H1 (cell line): ENCODE results near the gene PAK5. TPM values are rescaled to one million over a fixed set of nuclear protein-coding genes. Genes with fewer than 3 reads are reported as not detected.

Source experiments
- CTCF ChIA-PET: fragments of 300-600 bp; sonication (Branson Sonifier 250); formaldehyde crosslinking; loops from one replicate; lab custom pipeline; 2021; ENCODE audit not compliant: partially characterized antibody; lab: Charles Lee
- POLR2A ChIA-PET: fragments of 300-600 bp; sonication (Branson Sonifier 250); formaldehyde crosslinking; loops from one replicate; lab custom pipeline; 2021; ENCODE audit warnings: inconsistent platforms; ENCODE audit not compliant: partially characterized antibody; lab: Charles Lee
- DNase-seq, 2 experiments: peaks; one replicate each; pipeline versions ENCODE4 v3.0.0 to v3.0.0-alpha.2; 2010 to 2022; ENCODE audit warnings: low spot score in 2 of 2, low read depth in 1 of 2, mixed read lengths in 1 of 2
- FAIRE-seq: peaks from 2 replicates; lab custom pipeline; 2011; peaks lifted over from hg19 to GRCh38; lab: Jason Lieb, UNC
- H2AFZ ChIP-seq: 2 replicates; pipeline ENCODE4 v1.8.1; 2012; ENCODE audit warnings: low read length, inconsistent platforms
- H2AK5ac ChIP-seq: 2 replicates; pipeline ENCODE4 v1.6.1; 2013; ENCODE audit warnings: low read depth, low read length
- H2BK120ac ChIP-seq: replicated peaks from 2 replicates; pipeline ENCODE3; 2013; ENCODE audit warnings: low read depth, low read length, inconsistent platforms
- H2BK12ac ChIP-seq: 2 replicates; pipeline ENCODE4 v1.6.1; 2013; ENCODE audit warnings: low read depth, low read length
- H2BK15ac ChIP-seq: 2 replicates; pipeline ENCODE4 v1.6.1; 2013; ENCODE audit warnings: low read length
- H2BK20ac ChIP-seq: 2 replicates; pipeline ENCODE4 v1.6.1; 2013; ENCODE audit warnings: low read length
- H2BK5ac ChIP-seq: 2 replicates; pipeline ENCODE4 v1.6.1; 2013; ENCODE audit warnings: low read depth, low read length
- H3K14ac ChIP-seq: 2 replicates; pipeline ENCODE4 v1.6.1; 2013; ENCODE audit warnings: inconsistent platforms; ENCODE audit not compliant: insufficient read length
- H3K18ac ChIP-seq: 2 replicates; pipeline ENCODE4 v1.6.1; 2013; ENCODE audit warnings: low read length; ENCODE audit errors: extremely low read depth
- H3K23ac ChIP-seq: 2 replicates; pipeline ENCODE4 v1.6.1; 2013; ENCODE audit warnings: inconsistent platforms; ENCODE audit not compliant: insufficient read length
- H3K23me2 ChIP-seq: 2 replicates; pipeline ENCODE4 v1.6.1; 2013; ENCODE audit warnings: low read depth, low read length
- H3K27ac ChIP-seq: 2 replicates; pipeline ENCODE4 v1.6.1; 2011; ENCODE audit warnings: low read depth, low read length, inconsistent platforms
- H3K27me3 ChIP-seq, 4 experiments: replicated peaks in 1 of 4; 1 replicate in 1 of 4; 2 replicates in 3 of 4; pipeline versions ENCODE4 v1.6.1 to v1.8.1; 2011 to 2013; ENCODE audit warnings: low read length in 3 of 4, mild to moderate bottlenecking in 3 of 4, inconsistent platforms in 2 of 4, mixed read lengths in 2 of 4, moderate library complexity in 1 of 4; ENCODE audit not compliant: control insufficient read depth in 3 of 4, insufficient read depth in 3 of 4; ENCODE audit errors: extremely low read depth in 1 of 4
- H3K36me3 ChIP-seq, 4 experiments: 2 replicates each; pipeline versions ENCODE4 v1.6.1 to v1.8.1; 2011 to 2013; ENCODE audit warnings: mild to moderate bottlenecking in 4 of 4, low read length in 3 of 4, moderate library complexity in 2 of 4, control low read depth in 1 of 4, inconsistent platforms in 1 of 4; ENCODE audit not compliant: insufficient read depth in 4 of 4, control insufficient read depth in 2 of 4
- H3K4ac ChIP-seq: replicated peaks from 2 replicates; pipeline ENCODE3; 2013; ENCODE audit warnings: low read length, low read depth, mixed read lengths, inconsistent platforms; ENCODE audit not compliant: insufficient read length
- H3K4me1 ChIP-seq, 4 experiments: replicated peaks in 1 of 4; 1 replicate in 1 of 4; 2 replicates in 3 of 4; pipeline versions ENCODE4 v1.6.1 to v1.8.1; 2011 to 2013; ENCODE audit warnings: low read length in 3 of 4, inconsistent platforms in 2 of 4, mixed read lengths in 1 of 4; ENCODE audit not compliant: insufficient read depth in 4 of 4, control insufficient read depth in 3 of 4
- H3K4me2 ChIP-seq, 2 experiments: 2 replicates each; pipeline versions ENCODE4 v1.6.1 to v1.8.1; 2011 to 2013; ENCODE audit warnings: low read depth in 2 of 2, low read length in 2 of 2, control low read depth in 1 of 2, inconsistent platforms in 1 of 2, mild to moderate bottlenecking in 1 of 2; ENCODE audit not compliant: insufficient read depth in 1 of 2
- H3K4me3 ChIP-seq, 4 experiments: fragments of 200-600, 300-600 bp in 1 of 4; sonication (generic), shearing (Covaris generic), sonication (Bioruptor Twin) in 1 of 4; 2 replicates each; pipeline versions ENCODE4 v1.5.1 to v1.8.1; 2011 to 2016; ENCODE audit warnings: low read length in 4 of 4, low read depth in 3 of 4, control low read depth in 2 of 4, inconsistent platforms in 2 of 4, mild to moderate bottlenecking in 2 of 4, mixed read lengths in 1 of 4, moderate library complexity in 1 of 4; ENCODE audit not compliant: insufficient read depth in 2 of 4; ENCODE audit errors: extremely low read depth in 1 of 4
- H3K56ac ChIP-seq: replicated peaks from 2 replicates; pipeline ENCODE3; 2013; ENCODE audit warnings: low read depth, mild to moderate bottlenecking, mixed read lengths, low read length, inconsistent platforms; ENCODE audit not compliant: insufficient read length
- H3K79me1 ChIP-seq: 2 replicates; pipeline ENCODE4 v1.6.1; 2013; ENCODE audit warnings: low read depth, low read length, control low read depth
- H3K79me2 ChIP-seq, 2 experiments: 2 replicates each; pipeline versions ENCODE4 v1.6.1 to v1.8.1; 2012 to 2013; ENCODE audit warnings: low read length in 2 of 2, mild to moderate bottlenecking in 2 of 2, inconsistent platforms in 1 of 2; ENCODE audit not compliant: insufficient read depth in 2 of 2, control insufficient read depth in 1 of 2
- H3K9ac ChIP-seq, 4 experiments: replicated peaks in 1 of 4; 1 replicate in 1 of 4; 2 replicates in 3 of 4; pipeline versions ENCODE4 v1.6.1 to v1.8.1; 2011 to 2013; ENCODE audit warnings: low read depth in 3 of 4, low read length in 3 of 4, control low read depth in 2 of 4, mild to moderate bottlenecking in 2 of 4, moderate library complexity in 2 of 4, inconsistent platforms in 1 of 4; ENCODE audit errors: extremely low read depth in 1 of 4
- H3K9me3 ChIP-seq, 2 experiments: 2 replicates each; pipeline versions ENCODE4 v1.6.1 to v1.8.1; 2012 to 2013; ENCODE audit warnings: mild to moderate bottlenecking in 2 of 2, moderate library complexity in 2 of 2, control low read depth in 1 of 2, inconsistent platforms in 1 of 2, low read depth in 1 of 2, low read length in 1 of 2, mixed read lengths in 1 of 2; ENCODE audit not compliant: insufficient read depth in 2 of 2
- H4K20me1 ChIP-seq, 2 experiments: replicated peaks in 1 of 2; 2 replicates each; pipeline versions ENCODE3 to v1.8.1; 2011 to 2013; ENCODE audit warnings: inconsistent platforms in 2 of 2, low read length in 2 of 2, mild to moderate bottlenecking in 1 of 2; ENCODE audit not compliant: insufficient read depth in 2 of 2, control insufficient read depth in 1 of 2
- H4K5ac ChIP-seq: 2 replicates; pipeline ENCODE4 v1.6.1; 2013; ENCODE audit warnings: low read length, low read depth, mixed read lengths, inconsistent platforms; ENCODE audit not compliant: insufficient read length
- H4K8ac ChIP-seq: 2 replicates; pipeline ENCODE4 v1.8.0; 2013; ENCODE audit warnings: mild to moderate bottlenecking, moderate library complexity, low read length, inconsistent platforms; ENCODE audit not compliant: insufficient read depth; ENCODE audit errors: extremely low read depth
- H4K91ac ChIP-seq: replicated peaks from 2 replicates; pipeline ENCODE3; 2013; ENCODE audit warnings: low read length, mixed read lengths, inconsistent platforms; ENCODE audit not compliant: insufficient read length
- TBP ChIP-seq: IDR thresholded peaks from 2 replicates; pipeline ENCODE4 v1.6.1; 2011; ENCODE audit warnings: low read depth, low read length, improper control_type of control experiment
- TEAD4 ChIP-seq: IDR thresholded peaks from 2 replicates; pipeline ENCODE4 v1.6.1; 2012; ENCODE audit warnings: low read depth, low read length, inconsistent platforms, mixed read lengths
- WGBS, 2 experiments: shearing (Covaris generic) in 1 of 2; methylation state at CpG; one replicate each; pipeline versions ENCODE4 v1.1.6 to v1.1.7; 2013 to 2015; ENCODE audit warnings: low lambda C conversion rate in 2 of 2, mixed read lengths in 2 of 2, inconsistent platforms in 1 of 2, low coverage in 1 of 2, missing lambda C conversion rate in 1 of 2; ENCODE audit not compliant: insufficient replicate concordance in 2 of 2, insufficient coverage in 1 of 2, insufficient read length in 1 of 2; ENCODE audit errors: extremely low coverage in 1 of 2, missing lambda C conversion rate in 1 of 2; 5-methylcytosine and 5-hydroxymethylcytosine counted together
- polyA plus RNA-seq, 7 experiments: library from polyadenylated mRNA; depleted of rRNA in 3 of 7; stranded (reverse) in 5 of 7; unstranded in 2 of 7; fragments of >200 nt in 5 of 7; fragments of 200-250 nt in 2 of 7; gene quantifications; 1 replicate in 5 of 7; 2 replicates in 1 of 7; 4 replicates in 1 of 7; pipeline versions ENCODE4 v1.2.1 to v1.2.3, GENCODE V29; 2011 to 2013; ENCODE audit warnings: missing spikeins in 2 of 7, mixed read lengths in 2 of 7
- total RNA-seq: library from RNA; stranded (reverse); fragmentation: NEBNext Ultra II Directional; extraction: Animal tissue kit (Norgen Biotek cat#: 25700); gene quantifications from 2 replicates; pipeline ENCODE4 v1.2.1, GENCODE V29; 2021

PAK5 gene
- total and polyA plus RNA-seq, 2 of the 8 experiments (the other 6 are each of a cell fraction or from before 2014, with no cell fraction given) = 0.54 to 0.80 TPM

DNA sequence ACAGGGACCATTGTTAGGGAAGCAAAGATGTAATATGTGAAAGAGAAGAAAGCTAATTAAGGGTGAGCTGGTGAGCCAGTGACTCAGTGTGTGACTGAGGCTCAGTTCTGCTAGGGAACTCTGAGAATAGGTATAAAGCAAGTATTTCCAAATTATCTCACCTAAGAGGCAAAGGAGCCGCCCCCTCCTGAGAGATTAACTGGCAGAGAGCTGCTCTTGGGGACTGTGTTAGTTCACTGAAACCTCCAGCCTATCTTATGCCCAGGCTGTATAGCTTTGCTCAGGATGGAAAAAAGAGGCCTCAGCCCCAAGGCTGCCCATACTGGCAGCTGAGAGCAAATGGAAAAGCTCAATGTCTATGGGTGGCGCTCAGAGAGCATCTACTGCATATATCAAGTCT lies 152.0 kb downstream of the PAK5 start:
- Histone ChIP-seq H3K4me1 (peaks cover 0 to 4% (median 2%) of the 10 kb centered on the region in 4 experiments; a peak in 3 of 7 replicates), H3K4me2 (no peak overlapping the region), H4K20me1 (no peaks in the 10 kb centered on the region), H3K9me3 (no peaks in the 10 kb centered on the region), H2BK120ac (no peak overlapping the region), H3K14ac (no peak overlapping the region), H3K79me2 (no peaks in the 10 kb centered on the region), H3K4ac (no peak overlapping the region), H4K91ac (no peak overlapping the region), H2BK15ac (no peak overlapping the region), H3K36me3 (no peaks in the 10 kb centered on the region), H3K27ac (no peak overlapping the region), H3K79me1 (no peaks in the 10 kb centered on the region), H2AFZ (no peak overlapping the region), H2AK5ac (no peak overlapping the region), H3K4me3 (no peak overlapping the region), H2BK12ac (no peak overlapping the region), H3K56ac (no peak overlapping the region), H2BK20ac (no peak overlapping the region), H3K23me2 (peaks cover 2% of the 10 kb centered on the region; the same call in 1 of the 2 replicates), H3K18ac (no peak overlapping the region), H2BK5ac (no peak overlapping the region), H3K23ac (no peak overlapping the region), H4K8ac (no peak overlapping the region), H3K27me3 (no peaks in the 10 kb centered on the region), H3K9ac (no peak overlapping the region), H4K5ac (no peak overlapping the region)
- DNase-seq (no peak), FAIRE-seq (no peak)
- 82% methylated on average over 2 of the region's 2 CpGs; no CpG with 5 or more reads in 1 of the 2 experiments for WGBS, 2 experiments
- TF ChIP-seq TBP (peak; percentile 39; the same call in 1 of the 2 replicates), TEAD4 (no peak)
- ChIA-PET POLR2A (no interaction called here), CTCF (interaction anchor here (0.9 to 1.6 kb wide), 4 partner anchors 23 to 197 kb away, joined by 3 to 4 read pairs (median 3); no protein-coding TSS in a partner anchor)
